Adrenal gland (tissue), 5 donors: ENCODE data around the gene CC2D2A.
"Not testable (repeated sequence)": the region's sequence is repeated elsewhere in the genome, so short reads cannot be mapped to it uniquely, and the experiment has no call there.

Source experiments
- CTCF ChIP-seq, 6 experiments: fragments of 450-650 bp in 4 of 6; fragments of 200-600 bp in 2 of 6; sonication (generic) in 1 of 6; IDR thresholded peaks; 1 replicate in 5 of 6; 2 replicates in 1 of 6; pipeline versions ENCODE4 v1.5.1 to v1.8.0; 2016 to 2021; ENCODE audit warnings: antibody characterized with exemption in 6 of 6, mild to moderate bottlenecking in 2 of 6, moderate library complexity in 1 of 6
- POLR2A ChIP-seq, 2 donors: fragments of 450-650 bp; IDR thresholded peaks; one replicate each; pipeline ENCODE4 v1.6.1; 2017; ENCODE audit warnings: antibody characterized with exemption in 2 of 2, mild to moderate bottlenecking in 2 of 2, moderate library complexity in 1 of 2
- donor health status: DM: no; HTN: no; CAD: no.

- TF ChIP-seq CTCF, POLR2A (IDR thresholded peaks at IDR 0.05): not testable (repeated sequence)
Observed at GRCh38 chr4:15517681-15518080, 48.0 kb downstream of the CC2D2A start.
